HepG2 (cell line): ENCODE results near the gene TSC22D4. TPM values are rescaled to one million over a fixed set of nuclear protein-coding genes. Genes with fewer than 3 reads are reported as not detected.

Experiments
- ATF3 ChIP-seq: sonication (generic); formaldehyde crosslinking; IDR thresholded peaks from 2 replicates; pipeline ENCODE4 v1.4.0; 2020; ENCODE audit warnings: missing genetic modification reagents
- KLF12 ChIP-seq: sonication (generic); formaldehyde crosslinking; IDR thresholded peaks from 2 replicates; pipeline ENCODE4 v1.4.0; 2020; ENCODE audit warnings: missing genetic modification reagents, borderline replicate concordance
- MAFK ChIP-seq, 2 experiments: IDR thresholded peaks in 1 of 2; conservative IDR thresholded peaks in 1 of 2; 2 replicates each; pipeline ENCODE4 v1.6.1; 2011; ENCODE audit warnings: improper control_type of control experiment in 2 of 2, low read length in 2 of 2
- PRDM4 ChIP-seq: sonication (generic); formaldehyde crosslinking; IDR thresholded peaks from 2 replicates; pipeline ENCODE4 v1.9.0; 2021; ENCODE audit warnings: missing genetic modification reagents, borderline replicate concordance
- RERE ChIP-seq: IDR thresholded peaks from 2 replicates; pipeline ENCODE4 v1.6.1; 2016; ENCODE audit warnings: low read depth, missing genetic modification reagents, missing compliant biosample characterization
- ZFP91 ChIP-seq: sonication (generic); formaldehyde crosslinking; IDR thresholded peaks from 2 replicates; pipeline ENCODE4 v1.9.0; 2022; ENCODE audit warnings: missing genetic modification reagents, mild to moderate bottlenecking, borderline replicate concordance
- ZNF558 ChIP-seq: sonication (generic); formaldehyde crosslinking; IDR thresholded peaks from 2 replicates; pipeline ENCODE4 v1.9.0; 2022; ENCODE audit warnings: mild to moderate bottlenecking, missing genetic modification reagents, borderline replicate concordance
- ZNF646 ChIP-seq: sonication (generic); formaldehyde crosslinking; IDR thresholded peaks from 2 replicates; pipeline ENCODE4 v1.9.0; 2021; ENCODE audit warnings: mild to moderate bottlenecking, missing genetic modification reagents
- polyA plus RNA-seq, 8 experiments: library from polyadenylated mRNA; depleted of rRNA in 3 of 8; stranded (reverse) in 7 of 8; unstranded in 1 of 8; fragments of >200 nt; fragmentation: Illumina TruSeq in 4 of 8; extraction: Trizol in 4 of 8; gene quantifications; 2 replicates each; pipeline versions ENCODE4 v1.2.1 to v1.2.3, GENCODE V29; 2011 to 2016; ENCODE audit warnings: low read depth in 4 of 8, missing spikeins in 1 of 8, mixed read lengths in 1 of 8; ENCODE audit not compliant: insufficient read depth in 1 of 8
- total RNA-seq, 5 experiments: library from RNA; depleted of rRNA; stranded (reverse); fragments of >200 nt; fragmentation: Illumina TruSeq; extraction: Trizol; gene quantifications; 2 replicates each; pipeline ENCODE4 v1.2.3, GENCODE V29; 2016; ENCODE audit warnings: low read depth in 1 of 5

Gene TSC22D4
- total and polyA plus RNA-seq, 2 of the 13 experiments (the other 11 are each of a cell fraction or from before 2014, with no cell fraction given), result 7.7 to 8.7 TPM

- TF ChIP-seq MAFK (conservative IDR thresholded peaks at IDR 0.05 in 1 of 2, IDR thresholded peaks at IDR 0.05 in 1 of 2; ENCODE audit: low read length in 2 of 2) (peak; percentile 0 to 42; a peak in 2 of 4 replicates), KLF12 (no peak; the same call in 1 of the 2 replicates), ZFP91 (CRISPR knock-in tag) (no peak; the same call in none of the 2 replicates), ATF3 (peak; percentile 38; the same call in 1 of the 2 replicates), ZNF646 (CRISPR knock-in tag) (no peak), RERE (CRISPR knock-in tag) (no peak), ZNF558 (CRISPR knock-in tag) (no peak), PRDM4 (CRISPR knock-in tag) (no peak)
Observed at GRCh38 chr7:100428967-100429636, 49.9 kb downstream of the TSC22D4 start (continued).
